Caco-2 (cell line): ENCODE data around the gene BTF3. TPM values are rescaled to one million over a fixed set of nuclear protein-coding genes. Genes with fewer than 3 reads are reported as not detected.
A peak's percentile ranks its signal among the peaks of the same experiment; 100 is the strongest.

ENCODE experiments used
- BruUV-seq: library from RNA; stranded (reverse); fragments of 400-500 nt; replicated peaks from 2 replicates; lab custom pipeline; 2021; lab: Mats Ljungman, UMichigan
- CTCF ChIA-PET: fragments of 300-600 bp; sonication (Branson Sonifier 250); formaldehyde crosslinking; loops from one replicate; lab custom pipeline; 2022; ENCODE audit warnings: antibody characterized with exemption; lab: Charles Lee
- POLR2A ChIA-PET: fragments of 300-600 bp; sonication (Branson Sonifier 250); formaldehyde crosslinking; loops from one replicate; lab custom pipeline; 2022; ENCODE audit warnings: antibody characterized with exemption; lab: Charles Lee
- DNase-seq, 2 experiments: peaks; one replicate each; pipeline versions ENCODE4 v3.0.0 to v3.0.0-alpha.2; 2020 to 2022
- H3K27me3 ChIP-seq: replicated peaks from 2 replicates; pipeline ENCODE4 v1.6.0; 2011; ENCODE audit warnings: low read length; ENCODE audit not compliant: control insufficient read depth, insufficient read depth
- H3K36me3 ChIP-seq: 2 replicates; pipeline ENCODE4 v1.5.1; 2011; ENCODE audit warnings: low read length; ENCODE audit not compliant: control insufficient read depth, insufficient read depth
- H3K4me1 ChIP-seq: fragments of 250-450 bp; sonication (Bioruptor Pico); 2 replicates; pipeline ENCODE4 v1.5.1; 2020; ENCODE audit warnings: mild to moderate bottlenecking
- H3K4me3 ChIP-seq: 2 replicates; pipeline ENCODE4 v1.5.1; 2011; ENCODE audit warnings: low read depth, mild to moderate bottlenecking, control low read depth, low read length
- H3K9me3 ChIP-seq: fragments of 250-450 bp; sonication (Bioruptor Pico); 2 replicates; pipeline ENCODE4 v1.5.1; 2020; ENCODE audit warnings: mild to moderate bottlenecking, moderate library complexity
- H3K27ac Mint-ChIP-seq: one replicate; pipeline ENCODE4 v1.8.0; 2022; ENCODE audit warnings: mixed read lengths; ENCODE audit not compliant: unreplicated experiment
- H3K27me3 Mint-ChIP-seq: one replicate; pipeline ENCODE4 v1.8.0; 2022; ENCODE audit warnings: mixed read lengths; ENCODE audit not compliant: insufficient read depth, unreplicated experiment
- H3K36me3 Mint-ChIP-seq: one replicate; pipeline ENCODE4 v1.8.0; 2022; ENCODE audit warnings: mild to moderate bottlenecking, mixed read lengths; ENCODE audit not compliant: insufficient read depth, unreplicated experiment
- H3K4me1 Mint-ChIP-seq: one replicate; pipeline ENCODE4 v1.8.0; 2022; ENCODE audit warnings: low read depth, mixed read lengths; ENCODE audit not compliant: unreplicated experiment
- H3K4me3 Mint-ChIP-seq: one replicate; pipeline ENCODE4 v1.8.0; 2022; ENCODE audit warnings: mild to moderate bottlenecking, moderate library complexity, mixed read lengths; ENCODE audit not compliant: unreplicated experiment
- H3K9me3 Mint-ChIP-seq: one replicate; pipeline ENCODE4 v1.8.0; 2022; ENCODE audit warnings: mixed read lengths; ENCODE audit not compliant: unreplicated experiment
- CTCF ChIP-seq, 2 experiments: fragments of 200-600 bp in 1 of 2; IDR thresholded peaks; 1 replicate in 1 of 2; 2 replicates in 1 of 2; pipeline versions ENCODE4 v1.5.1 to v1.8.0; 2011 to 2022; ENCODE audit warnings: antibody characterized with exemption in 1 of 2, control low read depth in 1 of 2, inconsistent platforms in 1 of 2, low read depth in 1 of 2, low read length in 1 of 2, mild to moderate bottlenecking in 1 of 2, moderate library complexity in 1 of 2; ENCODE audit not compliant: insufficient read depth in 1 of 2, severe bottlenecking in 1 of 2, unreplicated experiment in 1 of 2
- intact Hi-C: fragments of 100-400 bp; cut with micrococcal nuclease; formaldehyde crosslinking; loops from one replicate; pipeline ENCODE4 v1.10.0; 2022; ENCODE audit not compliant: unreplicated experiment
- total RNA-seq: library from RNA; stranded (reverse); gene quantifications from 2 replicates; pipeline ENCODE4 v1.2.3, GENCODE V29; 2022

BTF3 gene
- total RNA-seq, 1 experiment from 2014 or later, result 653 TPM

GRCh38 chr5:73542020-73542419 is 43.8 kb downstream of the BTF3 start:
- POLR2A ChIA-PET, result no interaction called here
- no peak for DNase-seq
- Mint-ChIP-seq H3K9me3 (no peaks in the 10 kb centered on the region), H3K27ac (no peak overlapping the region), H3K4me1 (peaks cover 24% of the 10 kb centered on the region), H3K36me3 (peaks cover 4% of the 10 kb centered on the region), H3K4me3 (no peak overlapping the region), H3K27me3 (no peaks in the 10 kb centered on the region)
- H3K4me1 ChIP-seq, result peaks cover 26% of the 10 kb centered on the region
- H3K9me3 ChIP-seq, result no peaks in the 10 kb centered on the region
- intact Hi-C loops, result no loop called here
- H3K4me3 ChIP-seq, result no peak overlapping the region
- CTCF ChIA-PET, result interaction anchor here (0.6 kb wide), 1 partner anchor 43 kb away, joined by 3 read pairs; no protein-coding TSS in a partner anchor
- no peaks in the 10 kb centered on the region for H3K36me3 ChIP-seq
- TF ChIP-seq CTCF (IDR thresholded peaks at IDR 0.05; ENCODE audit: insufficient read depth in 1 of 2, low read depth in 1 of 2, low read length in 1 of 2, severe bottlenecking in 1 of 2, unreplicated experiment in 1 of 2), result no peak
- H3K27me3 ChIP-seq, result no peaks in the 10 kb centered on the region
- no TSS peak for BruUV-seq

DNA sequence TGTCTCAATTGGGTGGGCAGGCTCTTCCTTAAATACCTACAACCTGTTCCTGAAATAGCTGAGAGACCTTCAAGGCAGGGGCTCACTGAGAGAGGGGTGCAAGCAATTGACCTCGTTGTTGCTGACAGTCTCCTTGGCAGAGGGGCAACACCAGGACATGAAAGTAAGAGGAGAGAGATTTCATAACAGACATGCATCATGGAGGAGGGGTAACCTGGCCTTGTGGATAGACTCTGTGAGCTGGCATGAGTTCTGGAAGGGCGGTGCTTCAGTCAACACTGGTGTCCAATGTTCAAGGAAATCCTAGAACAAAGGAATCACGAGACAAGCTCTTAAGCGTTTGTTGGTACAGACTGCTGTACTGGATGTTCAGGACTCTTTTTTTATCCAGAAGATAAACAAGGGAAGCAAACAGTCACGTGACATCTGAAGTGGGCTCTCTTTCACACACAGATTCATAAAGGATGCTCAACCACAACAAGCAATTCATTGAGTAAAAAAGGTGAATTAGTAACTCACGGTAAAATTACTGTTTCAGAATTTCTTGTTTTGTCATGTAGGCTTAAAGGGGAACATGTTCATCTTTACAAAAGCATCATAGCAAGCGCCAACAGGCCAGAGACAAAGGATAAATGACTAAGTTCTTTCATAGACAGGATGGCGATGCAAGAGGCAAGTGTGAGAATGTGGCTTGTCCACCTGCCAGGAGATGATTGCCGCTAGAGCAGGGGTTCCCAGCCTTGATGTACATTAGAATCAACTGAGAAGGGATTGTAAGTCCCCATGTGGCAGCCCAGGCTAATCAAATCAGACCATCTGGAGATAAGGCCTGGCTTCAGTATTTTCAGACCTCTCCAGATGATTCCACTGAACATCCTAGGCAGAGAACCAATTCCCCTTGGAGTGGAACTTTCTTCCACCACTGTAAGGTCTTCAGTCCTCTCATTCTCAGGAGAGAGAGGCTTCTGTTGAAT is 46.5 kb downstream of the BTF3 start:
- H3K27ac Mint-ChIP-seq, result peak overlapping the region; percentile 28
- no TSS peak for BruUV-seq

DNA sequence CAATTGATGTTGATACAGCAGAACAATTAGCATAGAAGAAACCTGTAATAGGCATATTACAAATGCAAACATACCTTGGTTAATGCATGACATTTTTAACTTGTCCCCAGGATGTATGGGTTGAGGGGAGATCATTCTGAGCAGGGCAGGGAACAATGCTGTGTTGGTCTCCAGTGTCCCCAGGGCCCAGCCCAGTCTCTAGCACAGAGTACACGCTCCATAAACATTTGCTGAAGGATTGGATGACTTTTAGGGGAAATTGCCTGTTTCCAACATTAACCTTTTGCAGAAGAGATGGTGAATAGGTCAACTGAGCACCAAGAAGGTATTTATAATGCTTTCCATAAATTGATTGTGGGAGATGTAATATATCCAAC is 47.1 kb downstream of the BTF3 start:
- peaks cover 24% of the 10 kb centered on the region for H3K4me1 Mint-ChIP-seq
- peaks cover 4% of the 10 kb centered on the region for H3K36me3 Mint-ChIP-seq
- no peak overlapping the region for H3K4me3 Mint-ChIP-seq
- H3K36me3 ChIP-seq, result no peaks in the 10 kb centered on the region
- ChIA-PET CTCF (no interaction called here), POLR2A (no interaction called here)
- H3K4me3 ChIP-seq, result no peak overlapping the region
- no peaks in the 10 kb centered on the region for H3K9me3 ChIP-seq
- no peaks in the 10 kb centered on the region for H3K27me3 ChIP-seq
- H3K27me3 Mint-ChIP-seq, result no peaks in the 10 kb centered on the region
- no peaks in the 10 kb centered on the region for H3K9me3 Mint-ChIP-seq
- peaks cover 26% of the 10 kb centered on the region for H3K4me1 ChIP-seq
- BruUV-seq, result no TSS peak
- DNase-seq, result no peak
- intact Hi-C loops, result no loop called here
- no peak for TF ChIP-seq CTCF (IDR thresholded peaks at IDR 0.05; ENCODE audit: insufficient read depth in 1 of 2, low read depth in 1 of 2, low read length in 1 of 2, severe bottlenecking in 1 of 2, unreplicated experiment in 1 of 2)
- H3K27ac Mint-ChIP-seq, result no peak overlapping the region

More for the DNA sequence above, 46.5 kb downstream of the BTF3 start:
- no peaks in the 10 kb centered on the region for H3K9me3 ChIP-seq
- peak; percentile 57 to 76 for DNase-seq
- CTCF ChIA-PET, result no interaction called here
- Mint-ChIP-seq H3K27me3 (no peaks in the 10 kb centered on the region), H3K36me3 (peaks cover 4% of the 10 kb centered on the region), H3K9me3 (no peaks in the 10 kb centered on the region), H3K4me1 (peaks cover 24% of the 10 kb centered on the region), H3K4me3 (no peak overlapping the region)
- no peak overlapping the region for H3K4me3 ChIP-seq
- TF ChIP-seq CTCF (IDR thresholded peaks at IDR 0.05; ENCODE audit: insufficient read depth in 1 of 2, low read depth in 1 of 2, low read length in 1 of 2, severe bottlenecking in 1 of 2, unreplicated experiment in 1 of 2), result no peak
- intact Hi-C loops, result no loop called here
- peaks cover 26% of the 10 kb centered on the region for H3K4me1 ChIP-seq
- H3K27me3 ChIP-seq, result no peaks in the 10 kb centered on the region
- H3K36me3 ChIP-seq, result no peaks in the 10 kb centered on the region
- POLR2A ChIA-PET, result interaction anchor here (1.0 kb wide), 1 partner anchor 20 kb away, joined by 3 read pairs; no protein-coding TSS in a partner anchor
